ENCODE measurements around the gene TPM4. TPM values are rescaled to one million over a fixed set of nuclear protein-coding genes. Genes with fewer than 3 reads are reported as not detected.

The TPM4 gene
- 1,030 and 1,294 TPM in 2 replicates for total RNA-seq

DNA sequence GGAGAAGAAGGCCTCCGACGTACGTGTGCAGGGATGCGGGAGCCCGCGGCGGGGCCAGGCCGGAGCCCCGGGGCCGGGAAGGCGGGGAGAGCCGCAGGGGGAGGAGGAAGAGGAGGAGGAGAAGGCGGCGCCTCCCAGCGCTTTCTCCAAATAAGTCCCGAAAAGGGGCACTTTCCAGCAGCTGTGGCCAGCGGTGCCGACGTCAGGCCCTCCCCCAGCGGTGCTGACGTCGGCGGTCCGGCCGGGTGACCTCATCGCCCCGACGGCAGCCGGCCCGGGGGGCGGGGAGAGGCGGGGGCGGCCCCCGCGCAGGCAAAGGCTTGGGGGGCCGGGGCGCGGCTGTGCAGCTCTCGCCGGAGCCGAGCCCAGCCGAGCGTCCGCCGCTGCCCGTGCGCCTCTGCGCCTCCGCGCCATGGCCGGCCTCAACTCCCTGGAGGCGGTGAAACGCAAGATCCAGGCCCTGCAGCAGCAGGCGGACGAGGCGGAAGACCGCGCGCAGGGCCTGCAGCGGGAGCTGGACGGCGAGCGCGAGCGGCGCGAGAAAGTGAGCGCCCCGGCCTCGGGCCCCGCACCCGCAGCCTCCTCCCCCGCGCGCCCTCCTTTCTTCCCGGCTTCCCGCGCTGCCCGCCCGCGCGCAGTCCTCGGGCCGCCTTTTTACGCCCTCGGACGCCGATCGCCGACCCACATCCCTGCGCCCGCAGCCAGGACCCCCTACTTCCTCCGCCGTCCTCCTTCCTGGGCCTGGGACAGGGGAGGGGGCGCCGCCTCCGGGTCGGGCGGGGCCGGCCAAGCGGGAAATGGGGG, at the start of gene TPM4:
TPM4 (plus strand) TSS at position 342 of the 804 bp plus-strand sequence; CDS start at position 413, 71 bp downstream.

DNA sequence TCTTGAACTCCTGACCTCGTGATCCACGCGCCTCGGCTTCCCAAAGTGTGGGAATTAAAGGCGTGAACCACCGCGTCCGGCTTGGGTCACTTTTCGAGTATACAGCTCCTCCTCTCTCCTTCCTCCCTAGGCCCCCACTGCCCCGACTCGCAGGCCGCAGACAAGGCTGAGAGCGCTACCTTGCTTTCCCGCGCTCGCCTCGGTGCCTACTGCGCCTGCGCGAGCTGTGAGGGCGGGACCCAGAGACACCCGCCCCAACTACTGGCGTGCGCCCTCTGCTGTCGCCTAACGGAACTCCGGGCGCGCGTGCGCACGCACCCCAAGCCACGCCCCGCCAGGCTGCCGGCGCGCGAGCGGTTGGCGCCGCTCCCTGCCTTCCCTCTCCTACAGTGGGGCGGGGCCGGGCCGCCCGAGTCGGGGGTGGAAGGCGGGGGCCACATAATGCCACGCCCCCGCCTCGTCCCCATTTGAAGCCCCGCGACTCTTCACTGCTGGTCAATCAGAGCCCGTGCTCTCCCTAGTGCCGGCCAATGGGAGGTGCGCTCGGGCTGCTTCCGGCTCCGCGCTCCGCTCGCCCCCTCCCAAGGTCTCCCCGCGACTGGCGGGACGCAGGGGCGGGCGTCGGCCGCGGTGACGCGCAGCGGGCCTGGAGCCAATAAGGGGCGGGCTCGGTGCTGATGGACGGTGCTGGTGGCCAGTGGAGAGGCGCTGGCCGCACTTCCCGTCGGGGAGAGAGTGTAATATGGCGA, 35.0 kb downstream of the TPM4 start, which contains the start of gene RAB8A:
RAB8A (plus strand) TSS at position 730 of the 749 bp plus-strand sequence; CDS start at position 743, 13 bp downstream.

DNA sequence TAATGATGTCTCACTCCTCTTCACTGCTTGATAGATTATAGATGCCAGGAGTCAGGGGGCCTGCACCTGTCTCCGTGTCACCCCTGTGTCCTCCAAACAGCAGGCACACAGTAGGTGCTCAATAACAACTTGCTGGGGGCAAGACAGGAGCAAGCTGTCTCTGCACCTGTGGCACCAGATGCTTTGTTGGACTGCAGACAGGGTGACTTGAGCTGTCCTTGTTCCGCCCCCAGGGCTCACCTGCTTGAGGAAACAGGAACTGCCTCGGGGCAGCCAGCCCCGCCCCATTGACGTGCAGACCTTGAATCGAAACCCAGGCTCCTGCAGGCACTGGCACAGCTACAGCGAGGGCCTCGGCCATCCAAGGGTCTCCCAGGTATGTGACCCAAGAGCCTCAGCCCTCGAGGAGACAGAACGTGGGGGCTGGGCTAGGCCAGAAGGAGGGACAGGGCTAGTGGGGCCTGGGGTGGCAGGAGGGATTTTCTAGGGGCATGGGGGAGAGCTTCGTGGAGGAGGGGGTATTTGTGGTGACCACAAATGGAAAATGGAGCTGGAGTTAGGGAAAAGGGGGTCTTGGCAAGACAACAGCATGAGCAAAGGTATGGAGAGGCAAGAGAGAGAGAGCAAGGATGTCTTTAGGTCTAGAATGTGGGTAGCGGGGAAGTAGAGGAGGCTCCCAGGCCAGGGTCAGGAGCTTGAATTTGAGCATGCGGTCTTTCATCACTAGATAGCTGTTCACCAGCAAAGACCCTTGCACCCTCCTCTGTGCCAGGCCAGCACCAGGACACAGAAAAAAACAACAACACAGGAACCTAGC, 67.3 kb downstream of the TPM4 start, which contains the start of gene HSH2D:
HSH2D (plus strand) TSS at position 287 of the 817 bp plus-strand sequence. CDS start 5,066 bp downstream, outside the sequence.

Other genes with a start within 250 kb of the TPM4 start
- gene CYP4F2, start 178.4 kb upstream of the TPM4 start, total RNA-seq, result not detected in 2 replicates
- gene CYP4F11, start 142.0 kb upstream of the TPM4 start, total RNA-seq, result not detected in 2 replicates
- not detected in 2 replicates for gene OR10H4, start 127.5 kb upstream of the TPM4 start, total RNA-seq
- 54.7 and 102 TPM in 2 replicates for gene RAB8A, start 35.4 kb downstream of the TPM4 start, total RNA-seq
- not detected in 2 replicates for gene HSH2D, start 67.2 kb downstream of the TPM4 start, total RNA-seq
- not detected in 2 replicates for gene CIB3, start 97.0 kb downstream of the TPM4 start, total RNA-seq
- 102 and 108 TPM in 2 replicates for gene FAM32A, start 108.9 kb downstream of the TPM4 start, total RNA-seq
- gene AP1M1, start 121.4 kb downstream of the TPM4 start, total RNA-seq, result 79.7 and 127 TPM in 2 replicates
- 11.2 and 13.1 TPM in 2 replicates for gene KLF2, start 248.3 kb downstream of the TPM4 start, total RNA-seq